ENCODE results near the gene EDNRA.

- TF ChIP-seq CTCF (IDR thresholded peaks at IDR 0.05) (no peak), POLR2A (IDR thresholded peaks at IDR 0.05) (no peak)
Observed at GRCh38 chr4:147546349-147546748, 65.5 kb downstream of the EDNRA start.

Data from heart left ventricle (tissue), 13 donors.